A549 (cell line): ENCODE measurements around the gene IFI30.

Experiments used
- CTCF ChIP-seq: fragments of >200 bp; sonication (Bioruptor Twin); formaldehyde crosslinking; IDR thresholded peaks from 3 replicates; pipeline ENCODE4 v1.5.1; 2016
- POLR2A ChIP-seq: IDR thresholded peaks from 2 replicates; pipeline ENCODE4 v1.6.1; 2012; ENCODE audit warnings: mild to moderate bottlenecking, low read length
- REST ChIP-seq: fragments of 200-600 bp; sonication (generic); IDR thresholded peaks from 2 replicates; pipeline ENCODE4 v1.6.1; 2016; ENCODE audit warnings: antibody characterized with exemption, mild to moderate bottlenecking, moderate library complexity

- TF ChIP-seq REST (no peak), CTCF (peak; percentile 56), POLR2A (no peak)
Observed at GRCh38 chr19:18208098-18208951, 34.7 kb downstream of the IFI30 start.
